ENCODE data around the gene FMO3. TPM values are rescaled to one million over a fixed set of nuclear protein-coding genes. Genes with fewer than 3 reads are reported as not detected.

The FMO3 gene
- 0.20 and 0.37 TPM in 2 replicates for total RNA-seq

GRCh38 chr1:171090604-171091003, at the start of gene FMO3:
Gene FMO3, plus strand, starts transcription at chr1:171090905. Its CDS starts 1,754 bp downstream, at chr1:171092659.

Small RNA genes lying within 50 kb of the gene (small RNA-seq; reads per million reads assigned to genes)
- not detected for gene MIR1295A

Other genes with a start within 250 kb of the FMO3 start
- 0.37 TPM in 1 of 2 replicates, not detected in the other for gene MROH9, start 155.4 kb upstream of the FMO3 start, total RNA-seq
- gene FMO2, start 94.4 kb downstream of the FMO3 start, total RNA-seq, result 0.39 and 0.73 TPM in 2 replicates
- not detected in 2 replicates for gene FMO1, start 157.6 kb downstream of the FMO3 start, total RNA-seq
- 2.0 and 2.6 TPM in 2 replicates for gene FMO4, start 223.3 kb downstream of the FMO3 start, total RNA-seq